RPMI7951 (cell line): ENCODE data around the gene NPBWR2. TPM values are rescaled to one million over a fixed set of nuclear protein-coding genes. Genes with fewer than 3 reads are reported as not detected.
"Not testable (repeated sequence)": the region's sequence is repeated elsewhere in the genome, so short reads cannot be mapped to it uniquely, and the experiment has no call there.

Source experiments
- DNase-seq: peaks from one replicate; pipeline ENCODE4 v3.0.0-alpha.2; 2012; ENCODE audit warnings: low read depth
- total RNA-seq: library from RNA; depleted of rRNA; stranded (reverse); fragments of >200 nt; shearing (Covaris generic); gene quantifications from 2 replicates; pipeline ENCODE4 v1.2.3, GENCODE V29; 2014

NPBWR2 gene
- total RNA-seq, 1 experiment from 2014 or later, result not detected

DNA sequence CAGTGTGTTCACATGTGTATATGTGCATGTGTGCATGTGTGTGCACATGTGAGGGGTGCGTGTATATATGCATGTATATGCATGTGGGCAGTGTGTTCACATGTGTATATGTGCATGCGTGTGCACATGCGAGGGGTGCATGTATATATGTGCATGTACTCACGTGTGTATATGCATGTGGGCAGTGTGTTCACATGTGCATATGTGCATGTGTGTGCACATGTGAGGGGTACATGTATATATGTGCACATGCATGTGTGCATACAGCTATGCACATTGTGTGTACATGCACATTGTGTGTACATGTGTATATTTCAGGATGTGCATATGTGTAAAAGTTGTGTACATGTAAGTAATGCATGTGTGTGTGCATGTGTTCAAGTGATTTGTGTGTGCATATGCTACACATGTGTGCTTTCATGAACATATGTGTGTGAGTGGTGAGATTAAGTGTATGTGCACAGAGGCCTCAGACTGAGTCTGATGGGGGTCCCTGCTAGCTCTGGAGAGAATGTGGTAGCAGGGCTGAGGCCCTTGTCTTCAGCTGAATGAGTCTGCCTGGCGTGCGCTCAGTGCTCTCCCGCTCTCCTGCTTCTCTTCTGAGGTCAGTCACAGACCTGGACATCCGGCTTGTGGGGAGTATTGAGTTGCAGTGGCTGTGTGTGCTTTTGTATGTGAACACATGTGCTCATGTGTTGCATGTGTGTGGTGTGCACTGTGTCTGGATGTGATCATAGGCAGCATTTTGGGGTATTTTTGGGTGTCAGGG, 37.0 kb upstream of the NPBWR2 start:
- DNase-seq, result no peak

DNA sequence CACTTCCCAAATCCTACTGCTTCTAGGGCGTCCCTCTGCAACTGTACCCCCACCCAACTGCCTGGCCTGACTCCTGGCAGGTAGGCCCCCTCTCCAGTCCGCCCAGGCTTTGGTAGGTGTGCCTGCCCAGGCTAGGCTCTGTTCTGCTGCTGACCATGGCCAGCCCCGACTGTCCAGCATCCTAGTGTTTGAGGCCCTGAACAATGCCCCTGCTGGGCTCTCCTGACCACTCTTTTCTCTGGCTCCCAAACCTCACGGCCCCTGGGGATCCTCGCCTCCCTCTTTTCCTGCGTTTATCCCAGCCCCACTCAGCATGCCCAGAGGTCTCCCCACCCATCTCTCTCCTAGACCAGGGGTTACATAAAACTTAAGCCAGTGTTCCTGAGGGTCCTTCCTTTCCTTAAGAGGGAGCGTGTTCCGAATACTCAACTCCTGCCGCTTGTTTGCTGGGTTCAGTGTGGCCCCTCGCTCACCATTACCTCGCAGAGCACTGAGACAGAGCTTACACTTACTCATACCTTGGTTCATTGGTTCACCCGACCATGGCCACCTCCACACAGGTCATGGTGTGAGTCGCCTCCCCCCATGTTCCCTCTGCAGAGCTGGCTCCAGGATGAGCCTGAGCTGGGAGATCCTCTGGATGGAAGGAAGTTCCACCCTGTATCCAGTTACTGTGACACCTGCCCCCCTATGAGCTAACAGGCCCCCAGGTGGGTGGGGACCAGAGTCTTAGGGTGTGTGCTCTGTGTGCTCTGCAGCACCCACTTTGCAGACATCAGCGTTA, 35.8 kb upstream of the NPBWR2 start:
- DNase-seq, result no peak

DNA sequence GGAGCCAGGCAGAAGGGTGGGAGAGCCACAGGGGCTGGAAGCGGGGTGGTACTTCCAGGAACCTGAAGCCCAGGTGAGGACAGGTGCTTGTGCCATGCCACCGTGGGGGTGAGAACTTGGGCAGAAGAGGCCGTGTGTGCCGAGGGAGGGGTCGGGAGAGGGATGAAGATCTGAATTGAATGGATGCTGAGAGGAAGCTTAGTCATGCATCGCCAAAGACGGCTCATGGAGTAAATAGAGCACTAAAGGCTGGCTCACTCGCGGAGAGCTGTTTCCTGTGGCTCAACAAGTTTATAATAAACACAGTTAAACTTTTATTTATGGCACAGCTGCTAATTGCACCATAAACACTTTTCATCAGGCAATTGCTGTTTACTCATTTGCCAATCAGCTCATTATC, 35.2 kb upstream of the NPBWR2 start:
- DNase-seq, result no peak

DNA sequence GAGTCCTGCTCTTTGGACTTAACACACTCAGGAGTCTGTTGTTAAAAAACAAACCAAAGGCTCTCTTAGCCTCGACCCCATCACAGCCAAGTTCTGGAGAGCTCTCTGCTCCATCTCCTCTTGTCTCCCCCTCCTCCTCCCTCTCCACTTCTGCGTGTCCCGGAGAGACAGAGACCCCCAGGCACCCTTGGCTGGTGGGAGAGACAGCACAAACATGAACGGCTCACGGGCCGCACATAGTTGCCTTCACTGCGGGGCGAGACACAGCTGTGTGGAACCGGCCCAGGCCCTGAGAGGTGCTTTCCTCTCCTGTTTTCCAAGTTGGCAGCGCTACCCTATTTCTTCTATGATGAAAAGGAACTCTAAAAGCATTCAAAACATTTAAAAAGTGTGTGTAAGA, 33.6 kb upstream of the NPBWR2 start:
- DNase-seq, result no peak

DNA sequence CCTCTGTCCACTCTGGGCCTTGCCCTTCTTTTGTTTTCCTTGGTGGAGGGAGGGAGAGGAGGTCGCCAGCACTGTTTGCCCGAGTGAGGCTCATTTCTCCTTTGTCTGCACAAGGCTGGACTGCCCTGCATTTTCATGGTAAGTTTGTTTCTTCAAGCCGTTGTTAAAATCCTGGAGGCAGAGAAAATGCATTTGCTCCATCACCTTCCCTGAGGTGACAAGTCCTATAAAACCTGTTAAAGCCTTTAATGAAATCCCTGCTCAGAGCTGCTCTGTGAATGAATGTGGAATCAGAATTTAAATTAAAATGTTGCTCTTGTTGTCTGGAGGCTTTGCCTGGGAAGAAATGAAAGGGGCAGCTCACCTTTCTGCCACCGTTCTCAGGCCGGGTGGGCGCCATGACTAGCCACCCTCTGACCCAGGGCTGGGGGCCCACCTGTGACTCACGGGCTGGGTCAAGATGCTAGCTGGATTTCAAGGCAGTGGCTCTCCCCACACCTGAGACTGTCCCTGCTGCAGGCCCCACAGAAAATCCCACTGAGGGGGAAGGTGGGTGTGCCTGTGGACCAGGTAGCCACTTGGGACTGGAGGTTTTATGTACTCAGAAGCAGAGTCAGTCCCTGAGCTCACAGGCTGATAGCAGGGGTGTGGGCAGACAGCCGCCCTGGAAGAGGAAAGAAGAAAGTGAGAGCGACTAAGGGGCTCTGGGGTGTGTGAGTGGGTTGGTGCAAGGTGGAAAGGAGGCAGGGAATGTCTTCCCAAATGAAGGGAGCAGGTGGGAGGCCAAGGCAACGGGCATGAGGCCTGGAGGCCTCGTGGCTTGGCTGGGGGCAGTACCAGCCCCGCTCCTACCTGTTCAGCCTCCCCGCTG, 32.9 kb upstream of the NPBWR2 start:
- DNase-seq, result no peak

DNA sequence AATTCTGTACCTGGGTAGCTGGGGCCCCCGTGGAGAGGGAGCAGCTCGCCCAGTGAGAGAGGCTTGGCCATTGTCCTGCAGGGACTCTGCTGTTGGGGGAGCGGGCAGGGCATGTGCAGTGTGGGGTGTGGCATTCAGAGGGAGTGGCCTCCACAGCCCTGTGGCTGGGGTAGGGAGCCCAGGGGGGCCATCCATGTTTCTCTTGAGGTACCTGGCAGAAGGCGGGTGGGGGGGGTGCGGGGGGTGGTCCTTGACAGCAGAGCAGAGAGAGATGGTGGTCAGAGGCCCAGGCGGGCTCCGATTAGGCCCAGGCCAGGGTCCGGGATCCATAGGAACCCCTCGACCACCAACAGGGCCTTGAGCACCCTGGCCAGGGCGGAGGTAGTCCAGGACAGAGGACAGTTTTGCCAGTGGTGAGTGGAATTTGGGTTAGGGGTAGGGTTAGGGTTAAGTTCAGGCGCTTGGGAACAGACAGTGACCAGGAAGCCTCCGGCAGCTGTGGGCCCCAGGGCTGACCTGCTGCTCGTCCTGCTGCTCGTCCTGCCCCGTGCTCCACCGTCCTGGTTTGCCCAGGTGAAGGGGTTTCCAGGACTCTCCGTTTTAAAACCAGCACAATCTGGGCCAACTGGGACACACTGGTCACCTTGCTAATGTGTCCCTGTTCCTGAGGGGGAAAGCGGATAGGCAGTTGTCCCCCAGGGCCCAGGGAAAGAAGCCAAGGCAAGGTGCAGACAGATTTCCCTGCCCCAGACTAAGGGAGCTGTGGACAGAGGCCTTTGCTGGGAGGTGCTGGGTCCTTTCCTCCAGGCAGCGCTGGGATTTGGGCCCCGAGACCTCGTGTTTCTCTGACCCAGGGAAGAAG, 32.1 kb upstream of the NPBWR2 start:
- DNase-seq, result no peak

DNA sequence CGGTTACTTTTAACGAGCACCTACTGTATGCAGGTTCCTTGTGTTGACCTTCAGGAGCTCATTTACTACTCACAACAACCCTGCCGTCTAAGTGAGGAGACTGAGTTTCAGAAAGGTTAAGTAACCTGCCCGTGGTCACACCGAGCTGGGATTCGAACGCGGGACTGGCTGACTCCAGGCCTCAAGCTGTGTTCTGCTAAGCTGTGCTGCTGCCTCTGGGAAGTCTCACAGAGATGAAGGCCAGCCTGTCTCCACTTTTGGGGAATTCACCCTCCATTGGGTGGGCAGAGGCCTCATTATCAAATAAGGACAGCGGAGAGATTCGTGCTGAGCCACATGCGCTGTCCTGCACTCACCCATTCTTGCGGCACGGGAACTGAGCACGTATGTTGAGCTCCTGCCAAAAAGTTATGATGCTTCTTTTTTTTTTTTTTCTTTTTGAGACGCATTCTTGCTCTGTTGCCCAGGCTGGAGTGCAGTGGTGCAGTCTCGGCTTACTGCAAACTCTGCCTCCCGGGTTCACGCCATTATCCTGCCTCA, 31.0 kb upstream of the NPBWR2 start:
- DNase-seq, result no peak

DNA sequence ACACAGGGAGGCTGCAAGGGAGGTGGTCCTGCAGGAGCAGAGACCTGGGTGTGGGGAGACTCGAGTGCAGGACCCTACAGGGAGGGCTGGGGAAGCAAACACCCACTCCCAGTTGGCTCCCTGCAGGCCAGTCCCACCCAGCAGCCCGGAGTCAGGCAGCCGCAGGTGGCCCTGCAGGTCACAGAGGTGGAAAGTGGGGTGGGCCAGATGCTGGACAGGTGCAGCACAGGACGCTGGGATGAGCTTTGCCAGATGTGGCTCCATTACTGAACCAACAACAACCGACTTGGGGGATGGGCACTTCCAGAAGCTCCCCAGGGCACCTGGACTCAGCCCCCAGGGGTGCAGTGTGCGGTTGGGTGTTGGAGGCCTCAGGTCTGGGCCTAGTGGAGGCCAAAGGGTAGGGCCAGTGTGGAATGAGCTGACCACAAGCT, 30.2 kb upstream of the NPBWR2 start:
- no peak for DNase-seq

DNA sequence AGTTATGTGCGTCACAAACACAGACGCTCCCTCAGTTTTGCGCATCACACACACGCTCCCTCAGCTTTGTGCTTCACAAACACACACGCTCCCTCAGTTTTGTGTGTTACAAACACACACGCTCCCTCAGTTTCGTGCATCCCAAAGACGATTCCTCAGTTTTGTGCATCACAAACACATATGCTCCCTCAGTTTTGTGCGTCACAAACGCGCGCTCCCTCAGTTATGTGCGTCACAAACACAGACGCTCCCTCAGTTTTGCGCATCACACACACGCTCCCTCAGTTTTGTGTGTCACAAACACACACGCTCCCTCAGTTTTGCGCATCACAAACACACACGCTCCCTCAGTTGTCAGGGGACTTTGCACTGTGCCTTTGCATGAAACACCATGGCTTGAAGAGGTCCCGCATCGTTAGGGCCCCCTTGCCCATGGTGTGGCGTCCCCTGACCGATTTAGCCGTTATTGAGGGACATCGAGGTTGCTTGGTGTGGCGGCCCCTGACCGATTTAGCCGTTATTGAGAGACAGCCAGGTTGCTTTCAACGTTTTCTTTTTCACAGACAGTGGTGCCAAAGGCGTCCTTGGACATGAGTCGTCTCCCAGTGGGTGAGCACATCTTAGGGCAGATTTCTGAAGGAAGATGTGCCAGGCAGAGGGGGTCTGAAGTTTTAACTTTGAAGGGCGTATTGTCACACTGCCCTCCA, 28.8 kb upstream of the NPBWR2 start:
- no peak for DNase-seq

DNA sequence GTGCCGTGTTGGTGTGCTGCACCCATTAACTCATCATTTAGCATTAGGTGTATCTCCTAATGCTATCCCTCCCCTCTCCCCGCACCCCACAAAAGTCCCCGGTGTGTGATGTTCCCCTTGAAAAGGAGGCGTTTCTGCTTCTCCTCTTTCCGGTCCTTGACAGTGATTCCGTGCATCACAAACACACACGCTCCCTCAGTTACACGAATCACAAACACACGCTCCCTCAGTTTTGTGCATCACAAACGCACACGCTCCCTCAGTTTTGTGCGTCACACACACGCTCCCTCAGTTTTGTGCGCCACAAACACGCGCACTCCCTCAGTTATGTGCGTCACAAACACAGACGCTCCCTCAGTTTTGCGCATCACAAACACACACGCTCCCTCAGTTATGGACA, 27.4 kb upstream of the NPBWR2 start:
- not testable (repeated sequence) for DNase-seq

DNA sequence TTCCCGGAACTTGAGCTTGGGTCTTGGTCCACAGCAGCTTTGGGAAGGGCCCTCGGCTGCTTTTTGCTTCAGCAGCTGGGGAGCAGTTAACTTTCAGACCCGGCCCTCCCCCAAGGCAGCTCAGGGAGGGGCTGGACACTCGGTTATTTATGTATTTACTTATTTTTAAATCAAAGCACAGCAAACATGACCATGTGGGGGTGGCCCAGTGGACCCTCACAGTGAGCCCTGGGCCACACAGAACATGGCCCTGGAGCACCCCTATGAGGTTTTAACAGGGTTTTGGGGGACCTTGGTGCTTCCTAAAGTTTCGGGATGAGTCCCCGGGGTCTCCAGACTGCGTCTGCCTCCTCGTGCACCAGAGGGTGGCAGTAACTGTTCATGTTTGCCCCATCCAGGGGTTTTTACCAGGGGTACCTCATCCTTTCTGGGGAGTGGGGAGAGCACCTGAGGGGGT, 26.6 kb upstream of the NPBWR2 start:
- DNase-seq, result no peak

DNA sequence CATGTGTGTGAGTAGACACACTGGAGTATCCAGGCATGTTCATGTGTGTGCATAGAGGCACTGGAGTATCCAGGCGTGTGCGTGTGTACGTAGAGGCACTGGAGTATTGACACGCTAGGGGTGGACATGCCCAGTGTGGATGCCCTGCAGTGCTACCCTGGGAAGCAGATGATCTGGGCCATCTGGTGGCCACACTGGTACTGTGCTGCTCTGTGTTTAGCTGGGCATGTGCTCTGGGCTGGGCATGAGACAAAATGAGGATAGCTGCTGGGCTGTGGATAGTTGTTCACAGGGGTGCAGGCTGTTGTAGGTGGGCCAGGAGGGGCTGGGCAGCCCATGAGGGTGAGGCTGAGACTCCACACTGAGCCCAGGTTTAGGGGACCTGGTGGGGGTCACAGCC, 24.0 kb upstream of the NPBWR2 start:
- DNase-seq, result peak; percentile 73

DNA sequence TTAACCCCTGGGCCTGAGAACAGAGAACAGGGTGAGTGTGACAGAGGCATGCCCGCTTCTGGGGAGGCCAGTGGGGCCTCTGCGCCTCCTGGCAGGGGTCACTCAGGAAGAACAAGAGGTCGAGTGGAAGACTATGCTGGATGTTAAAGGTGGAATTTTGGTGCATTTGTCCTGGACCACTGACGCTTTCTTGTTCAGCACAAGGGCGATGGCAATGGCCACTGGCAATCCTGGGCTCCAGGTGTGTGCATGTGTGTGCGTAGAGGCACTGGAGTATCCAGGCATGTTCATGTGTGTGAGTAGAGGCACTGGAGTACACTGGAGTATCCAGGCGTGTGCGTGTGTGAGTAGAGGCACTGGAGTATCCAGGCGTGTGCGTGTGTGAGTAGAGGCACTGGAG, 23.5 kb upstream of the NPBWR2 start:
- DNase-seq, result no peak

DNA sequence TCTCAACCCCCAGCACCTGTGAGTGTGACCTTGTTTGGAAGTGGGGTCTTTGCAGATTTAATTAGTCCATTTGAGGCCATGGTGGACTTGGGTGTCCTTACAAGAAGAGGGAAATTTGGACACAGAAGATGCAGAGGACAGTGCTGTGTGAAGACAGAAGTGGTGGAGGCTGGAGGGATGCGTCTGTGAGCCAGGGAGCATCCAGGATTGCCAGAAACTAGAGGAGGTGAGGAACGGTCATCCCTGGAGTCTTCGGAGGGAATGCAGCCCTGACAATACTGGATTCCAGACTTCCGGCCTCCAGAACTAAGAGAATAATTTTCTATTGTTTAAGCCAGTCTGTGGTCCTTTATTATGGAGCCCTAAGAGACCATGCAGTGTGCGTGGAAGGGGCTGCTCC, 22.9 kb upstream of the NPBWR2 start:
- DNase-seq, result no peak

DNA sequence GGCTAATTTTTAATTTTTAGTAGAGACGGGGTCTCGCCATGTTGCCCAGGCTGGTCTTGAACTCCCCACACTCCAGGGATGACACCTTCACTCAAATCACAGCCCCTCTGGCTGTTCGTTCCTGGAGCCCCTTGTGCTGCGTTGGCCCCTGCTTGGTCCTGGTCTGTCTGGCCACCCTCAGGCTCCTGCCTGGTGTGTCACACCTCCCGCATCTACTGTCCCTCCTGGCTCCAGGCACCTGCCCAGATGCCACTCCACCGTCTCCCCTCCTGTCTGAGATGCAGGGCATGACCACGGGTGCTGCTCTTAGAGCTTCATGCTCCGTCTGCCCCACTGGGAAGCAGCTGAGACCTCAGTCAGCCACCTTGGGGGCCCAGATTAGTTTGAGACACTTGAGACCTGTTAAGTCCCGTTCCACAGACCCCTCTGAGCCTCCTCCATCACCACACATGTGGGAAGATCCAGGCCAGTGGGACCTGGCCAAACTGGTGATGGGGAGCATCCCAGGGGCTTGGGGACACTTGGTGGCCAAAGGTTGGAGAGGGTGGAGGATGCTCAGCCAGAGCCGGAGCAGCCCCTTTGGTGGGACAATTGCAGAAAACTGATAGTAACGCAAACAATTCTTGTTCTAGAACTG, 21.9 kb upstream of the NPBWR2 start:
- DNase-seq, result no peak

DNA sequence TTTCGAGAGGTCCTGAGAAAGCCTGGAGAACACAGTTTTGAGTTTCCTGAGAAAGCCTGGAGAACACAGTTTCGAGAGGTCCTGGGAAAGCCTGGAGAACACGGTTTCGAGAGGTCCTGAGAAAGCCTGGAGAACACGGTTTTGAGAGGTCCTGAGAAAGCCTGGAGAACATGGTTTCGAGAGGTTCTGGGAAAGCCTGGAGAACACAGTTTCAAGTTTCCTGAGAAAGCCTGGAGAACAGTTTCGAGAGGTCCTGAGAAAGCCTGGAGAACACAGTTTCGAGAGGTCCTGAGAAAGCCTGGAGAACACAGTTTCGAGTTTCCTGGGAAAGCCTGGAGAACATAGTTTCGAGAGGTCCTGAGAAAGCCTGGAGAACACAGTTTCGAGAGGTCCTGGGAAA, 16.2 kb upstream of the NPBWR2 start:
- not testable (repeated sequence) for DNase-seq

DNA sequence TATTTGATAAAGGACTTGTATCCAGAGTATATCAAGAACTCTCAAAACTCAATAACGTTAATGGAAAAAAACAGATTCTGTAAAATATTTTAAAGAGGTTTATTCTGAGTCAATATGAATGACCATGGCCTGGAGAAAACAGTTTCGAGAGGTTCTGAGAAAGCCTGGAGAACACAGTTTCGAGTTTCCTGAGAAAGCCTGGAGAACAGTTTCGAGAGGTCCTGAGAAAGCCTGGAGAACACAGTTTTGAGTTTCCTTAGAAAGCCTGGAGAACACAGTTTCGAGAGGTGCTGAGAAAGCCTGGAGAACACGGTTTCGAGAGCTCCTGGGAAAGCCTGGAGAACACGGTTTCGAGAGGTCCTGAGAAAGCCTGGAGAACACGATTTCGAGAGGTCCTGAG, 15.6 kb upstream of the NPBWR2 start:
- DNase-seq, result not testable (repeated sequence)

DNA sequence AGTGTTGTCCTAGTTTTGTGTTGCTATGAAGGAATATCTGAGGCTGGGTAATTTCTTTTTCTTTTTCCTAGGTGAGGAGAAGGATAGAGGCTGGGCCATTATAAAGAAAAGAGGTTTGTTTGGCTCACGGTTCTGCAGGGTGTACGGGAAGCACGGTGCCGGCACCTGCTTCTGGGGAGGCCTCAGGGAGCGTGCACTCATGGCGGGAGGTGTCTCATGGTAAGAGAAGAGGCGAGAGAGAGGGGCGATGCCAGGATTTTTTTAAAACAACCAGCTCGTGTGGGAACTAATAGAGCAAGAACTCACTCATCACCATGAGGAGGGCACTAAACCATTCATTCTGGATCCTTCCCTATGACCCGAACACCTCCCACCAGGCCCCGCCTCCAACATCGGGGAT, 14.2 kb upstream of the NPBWR2 start:
- DNase-seq, result no peak

DNA sequence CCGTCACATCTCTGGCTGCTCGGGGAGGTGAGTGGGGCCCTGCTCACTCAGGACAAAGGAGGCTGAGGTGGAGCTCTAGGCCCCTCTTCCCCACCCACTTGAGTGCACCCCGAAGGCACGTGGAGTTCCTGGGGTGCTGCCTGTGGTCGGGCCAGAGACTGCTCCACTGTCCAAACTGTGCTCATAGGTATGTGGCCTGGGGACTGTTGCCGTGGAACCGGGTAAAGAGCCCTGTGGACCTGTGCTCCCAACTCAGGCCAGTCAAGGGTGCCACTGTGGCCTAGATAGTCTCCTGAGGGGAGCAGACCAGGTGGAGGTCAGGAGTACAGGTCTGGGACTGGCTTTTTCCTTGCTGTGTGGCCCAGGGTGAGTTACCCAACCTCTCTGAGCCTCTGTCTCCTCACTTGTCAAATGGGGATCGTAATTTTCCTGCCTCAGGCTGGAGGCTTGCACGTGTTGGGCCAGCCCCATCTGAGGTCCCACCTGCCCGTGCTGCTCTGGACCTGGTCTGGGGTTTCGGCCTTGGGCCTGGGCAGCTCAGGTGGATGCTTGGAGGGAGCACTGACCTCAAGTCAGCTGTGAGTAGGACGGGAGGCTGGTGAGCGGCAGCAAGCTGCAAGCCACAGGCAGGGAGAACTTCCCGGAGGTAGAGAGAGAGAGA, 12.4 kb upstream of the NPBWR2 start:
- no peak for DNase-seq
